ENCODE measurements around the gene OR10AD1. TPM values are rescaled to one million over a fixed set of nuclear protein-coding genes. Genes with fewer than 3 reads are reported as not detected.
A peak's percentile ranks its signal among the peaks of the same experiment; 100 is the strongest.

The OR10AD1 gene
- total RNA-seq, 1 experiment from 2014 or later = not detected

- Histone ChIP-seq H3K36me3 (ENCODE audit: control insufficient read depth, insufficient read depth, low read length) (no peaks in the 10 kb centered on the region), H3K9me3 (ENCODE audit: control insufficient read depth, insufficient read depth, low read depth, low read length) (no peaks in the 10 kb centered on the region), H3K27me3 (ENCODE audit: control insufficient read depth, insufficient read depth, low read length) (peaks cover 3% of the 10 kb centered on the region; the same call in 1 of the 2 replicates), H3K27ac (ENCODE audit: low read length) (peak overlapping the region; percentile 95), H3K4me3 (ENCODE audit: low read depth in 2 of 2, low read length in 2 of 2) (peak overlapping the region; percentile 85 to 93), H3K4me1 (ENCODE audit: control insufficient read depth, insufficient read depth, low read length) (peaks cover 19% of the 10 kb centered on the region)
- intact Hi-C loops (cut with micrococcal nuclease; ENCODE audit: unreplicated experiment) = loop anchor here (5.0 kb wide), 1 partner anchor 253 kb away; no protein-coding TSS in a partner anchor
- TF ChIP-seq SIN3A (IDR thresholded peaks at IDR 0.05; ENCODE audit: borderline replicate concordance, insufficient read depth, low read depth, low read length) = no peak
- ChIA-PET POLR2A (interaction anchor here (0.5 to 0.8 kb wide), 3 partner anchors 12 to 603 kb away, joined by 4 to 17 read pairs (median 5); no protein-coding TSS in a partner anchor), CTCF (no interaction called here)
- ATAC-seq = no peak
- no peak for DNase-seq (ENCODE audit: low read depth, low spot score)
- in situ Hi-C loops (cut with HindIII; ENCODE audit: low pct_unique_long_range_greater_than_20kb, low sequenced_read_pairs) = no loop called here
- BruUV-seq (replicated peaks) = no TSS peak
Measured at GRCh38 chr12:48198985-48199384, 4.1 kb downstream of the OR10AD1 start.

- BruUV-seq (replicated peaks) = TSS peak; percentile 84
- peak overlapping the region; percentile 95 for H3K27ac ChIP-seq (ENCODE audit: low read length)
- POLR2A ChIA-PET = interaction anchor here (0.5 to 0.8 kb wide), 4 partner anchors 12 to 603 kb away, joined by 4 to 17 read pairs (median 8); no protein-coding TSS in a partner anchor
- H3K9me3 ChIP-seq (ENCODE audit: control insufficient read depth, insufficient read depth, low read depth, low read length) = no peaks in the 10 kb centered on the region
- CTCF ChIA-PET = no interaction called here
- ATAC-seq = peak; percentile 43
- peaks cover 19% of the 10 kb centered on the region for H3K4me1 ChIP-seq (ENCODE audit: control insufficient read depth, insufficient read depth, low read length)
- intact Hi-C loops (cut with micrococcal nuclease; ENCODE audit: unreplicated experiment) (loop anchor here (5.0 kb wide), 1 partner anchor 254 kb away; no protein-coding TSS in a partner anchor), in situ Hi-C loops (cut with HindIII; ENCODE audit: low pct_unique_long_range_greater_than_20kb, low sequenced_read_pairs) (no loop called here)
- no peak for DNase-seq (ENCODE audit: low read depth, low spot score)
- no peaks in the 10 kb centered on the region for H3K36me3 ChIP-seq (ENCODE audit: control insufficient read depth, insufficient read depth, low read length)
- TF ChIP-seq REST (IDR thresholded peaks at IDR 0.05; ENCODE audit: insufficient read depth in 1 of 2, low read depth in 2 of 2, low read length in 1 of 2) (no peak), SIN3A (IDR thresholded peaks at IDR 0.05; ENCODE audit: borderline replicate concordance, insufficient read depth, low read depth, low read length) (0 out of 2 replicates have a peak, but pooled peaks have one; percentile 3), POLR2AphosphoS5 (IDR thresholded peaks at IDR 0.05; ENCODE audit: low read depth, low read length) (no peak), CTCF (IDR thresholded peaks at IDR 0.05) (no peak), TCF7L2 (IDR thresholded peaks at IDR 0.05; ENCODE audit: low read depth, low read length) (peak; percentile 38)
- H3K4me3 ChIP-seq (ENCODE audit: low read depth in 2 of 2, low read length in 2 of 2) = peak overlapping the region; percentile 85 to 93
- peaks cover 3% of the 10 kb centered on the region; the same call in 1 of the 2 replicates for H3K27me3 ChIP-seq (ENCODE audit: control insufficient read depth, insufficient read depth, low read length)
Measured at GRCh38 chr12:48198672-48198971, 4.5 kb downstream of the OR10AD1 start.
